H9 (cell line): Measurements from ENCODE around the gene SRP72. TPM values are rescaled to one million over a fixed set of nuclear protein-coding genes. Genes with fewer than 3 reads are reported as not detected.

Experiments used
- DNase-seq: peaks from one replicate; pipeline ENCODE4 v3.0.0-alpha.2; 2017
- H2AFZ ChIP-seq: one replicate; pipeline ENCODE4 v1.6.1; 2013; ENCODE audit warnings: mild to moderate bottlenecking, low read length, control low read depth, moderate library complexity
- H2AK5ac ChIP-seq: 2 replicates; pipeline ENCODE4 v1.6.1; 2013; ENCODE audit warnings: low read length, control low read depth, mixed read lengths; ENCODE audit not compliant: insufficient read length
- H2BK120ac ChIP-seq: one replicate; pipeline ENCODE4 v1.6.1; 2013; ENCODE audit warnings: low read depth, mild to moderate bottlenecking, low read length, control low read depth, inconsistent platforms; ENCODE audit not compliant: poor library complexity, severe bottlenecking
- H2BK12ac ChIP-seq: 2 replicates; pipeline ENCODE4 v1.6.1; 2013; ENCODE audit warnings: low read length, control low read depth, mixed read lengths, low read depth; ENCODE audit not compliant: insufficient read length
- H2BK15ac ChIP-seq: 2 replicates; pipeline ENCODE4 v1.6.1; 2013; ENCODE audit warnings: low read depth, low read length, control low read depth
- H2BK20ac ChIP-seq: one replicate; pipeline ENCODE4 v1.6.1; 2013; ENCODE audit warnings: low read depth, mild to moderate bottlenecking, low read length, control low read depth, inconsistent platforms; ENCODE audit not compliant: poor library complexity, severe bottlenecking
- H2BK5ac ChIP-seq: 2 replicates; pipeline ENCODE4 v1.6.1; 2013; ENCODE audit warnings: low read length, control low read depth, mixed read lengths; ENCODE audit not compliant: insufficient read length
- H3K14ac ChIP-seq: 2 replicates; pipeline ENCODE4 v1.6.1; 2013; ENCODE audit warnings: low read length, control low read depth; ENCODE audit not compliant: insufficient read depth
- H3K18ac ChIP-seq: 2 replicates; pipeline ENCODE4 v1.6.1; 2013; ENCODE audit warnings: low read depth, mild to moderate bottlenecking, mixed read lengths, low read length, control low read depth; ENCODE audit not compliant: insufficient read length
- H3K23ac ChIP-seq: 2 replicates; pipeline ENCODE4 v1.6.1; 2013; ENCODE audit warnings: low read length, control low read depth, mixed read lengths, low read depth; ENCODE audit not compliant: insufficient read length
- H3K23me2 ChIP-seq: 2 replicates; pipeline ENCODE4 v1.6.1; 2013; ENCODE audit warnings: low read depth, mild to moderate bottlenecking, mixed read lengths, low read length, control low read depth; ENCODE audit not compliant: insufficient read length, poor library complexity, severe bottlenecking
- H3K27ac ChIP-seq: 2 replicates; pipeline ENCODE4 v1.5.1; 2013; ENCODE audit warnings: low read length, control low read depth, mixed read lengths, low read depth; ENCODE audit not compliant: insufficient read length
- H3K27me3 ChIP-seq: 2 replicates; pipeline ENCODE4 v1.6.1; 2013; ENCODE audit warnings: low read length, control low read depth, inconsistent platforms; ENCODE audit not compliant: insufficient read depth
- H3K4ac ChIP-seq: 2 replicates; pipeline ENCODE4 v1.6.1; 2013; ENCODE audit warnings: low read depth, mild to moderate bottlenecking, control low read depth, inconsistent platforms, low read length, moderate library complexity
- H3K4me1 ChIP-seq: 2 replicates; pipeline ENCODE4 v1.6.1; 2013; ENCODE audit warnings: low read length, control low read depth, inconsistent platforms; ENCODE audit not compliant: insufficient read depth
- H3K4me2 ChIP-seq: 2 replicates; pipeline ENCODE4 v1.6.1; 2013; ENCODE audit warnings: low read length, control low read depth, mixed read lengths; ENCODE audit not compliant: insufficient read length, insufficient read depth
- H3K56ac ChIP-seq: 2 replicates; pipeline ENCODE4 v1.6.1; 2013; ENCODE audit warnings: low read depth, mild to moderate bottlenecking, mixed read lengths, low read length, control low read depth; ENCODE audit not compliant: insufficient read length
- H3K79me1 ChIP-seq: 2 replicates; pipeline ENCODE4 v1.6.1; 2013; ENCODE audit warnings: low read depth, mild to moderate bottlenecking, moderate library complexity, low read length, control low read depth, inconsistent platforms; ENCODE audit not compliant: insufficient read depth, poor library complexity, severe bottlenecking
- H3K79me2 ChIP-seq: 2 replicates; pipeline ENCODE4 v1.6.1; 2013; ENCODE audit warnings: low read length, control low read depth, inconsistent platforms; ENCODE audit not compliant: insufficient read depth
- H3K9ac ChIP-seq: 2 replicates; pipeline ENCODE4 v1.6.1; 2013; ENCODE audit warnings: low read length, control low read depth, mixed read lengths; ENCODE audit not compliant: insufficient read length; ENCODE audit errors: extremely low read depth
- H3K9me3 ChIP-seq: one replicate; pipeline ENCODE4 v1.6.1; 2013; ENCODE audit warnings: low read depth, low read length, inconsistent platforms; ENCODE audit not compliant: control insufficient read depth
- H3T11ph ChIP-seq: one replicate; pipeline ENCODE4 v1.6.1; 2013; ENCODE audit warnings: mild to moderate bottlenecking, low read length, control low read depth, inconsistent platforms
- H4K20me1 ChIP-seq: one replicate; pipeline ENCODE4 v1.6.1; 2013; ENCODE audit not compliant: control insufficient read depth, insufficient read length, insufficient read depth
- H4K5ac ChIP-seq: 2 replicates; pipeline ENCODE4 v1.6.1; 2013; ENCODE audit warnings: low read depth, mild to moderate bottlenecking, mixed read lengths, low read length, control low read depth; ENCODE audit not compliant: insufficient read length
- H4K8ac ChIP-seq: replicated peaks from 2 replicates; pipeline ENCODE4 v1.6.1; 2013; ENCODE audit warnings: low read length, control low read depth, mixed read lengths, low read depth; ENCODE audit not compliant: insufficient read length
- H4K91ac ChIP-seq: 2 replicates; pipeline ENCODE4 v1.6.1; 2013; ENCODE audit warnings: low read depth, mild to moderate bottlenecking, moderate library complexity, mixed read lengths, low read length, control low read depth; ENCODE audit not compliant: insufficient read length
- H3K27ac Mint-ChIP-seq, 3 experiments: 2 replicates in 2 of 3; 3 replicates in 1 of 3; pipeline ENCODE4 v1.8.0; 2020 to 2021; ENCODE audit warnings: mixed read lengths in 3 of 3, mild to moderate bottlenecking in 1 of 3, moderate library complexity in 1 of 3
- H3K27me3 Mint-ChIP-seq: 2 replicates; pipeline ENCODE4 v1.8.0; 2021; ENCODE audit warnings: low read depth, mild to moderate bottlenecking, moderate library complexity, mixed read lengths
- H3K36me3 Mint-ChIP-seq, 3 experiments: 2 replicates in 2 of 3; 3 replicates in 1 of 3; pipeline ENCODE4 v1.8.0; 2020 to 2021; ENCODE audit warnings: low read depth in 3 of 3, mixed read lengths in 3 of 3; ENCODE audit not compliant: insufficient read depth in 1 of 3
- H3K4me1 Mint-ChIP-seq, 2 experiments: 2 replicates each; pipeline ENCODE4 v1.8.0; 2020; ENCODE audit warnings: mixed read lengths in 2 of 2
- H3K4me3 Mint-ChIP-seq, 2 experiments: 2 replicates in 1 of 2; 3 replicates in 1 of 2; pipeline ENCODE4 v1.8.0; 2020 to 2021; ENCODE audit warnings: mild to moderate bottlenecking in 2 of 2, mixed read lengths in 2 of 2, moderate library complexity in 1 of 2
- H3K9me3 Mint-ChIP-seq, 2 experiments: 2 replicates in 1 of 2; 3 replicates in 1 of 2; pipeline ENCODE4 v1.8.0; 2020; ENCODE audit warnings: mild to moderate bottlenecking in 2 of 2, mixed read lengths in 2 of 2, moderate library complexity in 1 of 2
- CTCF ChIP-seq: fragments of 200-600 bp; sonication (generic); conservative IDR thresholded peaks from 3 replicates; pipeline ENCODE4 v1.8.0; 2021; ENCODE audit warnings: antibody characterized with exemption, mild to moderate bottlenecking
- WGBS: extraction: QIAGEN DNeasy Blood & Tissue Kit; methylation state at CpG from one replicate; pipeline ENCODE4 v1.1.7; 2013; ENCODE audit warnings: missing lambda C conversion rate, low lambda C conversion rate, mixed read lengths; ENCODE audit not compliant: insufficient read length; ENCODE audit errors: extremely low coverage; 5-methylcytosine and 5-hydroxymethylcytosine counted together
- total RNA-seq: library from RNA; stranded (reverse); gene quantifications from 2 replicates; pipeline ENCODE4 v1.2.1, GENCODE V29; 2021

The SRP72 gene
- total RNA-seq, 1 experiment from 2014 or later, result 141 TPM

- no peaks in the 10 kb centered on the region for H3K4me1 Mint-ChIP-seq
- no peaks in the 10 kb centered on the region for H3K9me3 ChIP-seq
Measured at GRCh38 chr4:56512166-56512565, 44.7 kb downstream of the SRP72 start.

More at GRCh38 chr4:56512166-56512565, 44.7 kb downstream of the SRP72 start:
- H3K23ac ChIP-seq, result no peak overlapping the region
- no peak overlapping the region for H2AK5ac ChIP-seq
- no peak overlapping the region for H3T11ph ChIP-seq
- H2BK12ac ChIP-seq, result no peak overlapping the region
- no peaks in the 10 kb centered on the region for H4K20me1 ChIP-seq
- no peak overlapping the region for H2BK120ac ChIP-seq
- no peak overlapping the region for H2AFZ ChIP-seq
- DNase-seq, result no peak
- H4K8ac ChIP-seq, result no peak overlapping the region
- no peak overlapping the region for H3K14ac ChIP-seq
- no peak for TF ChIP-seq CTCF
- no peak overlapping the region for H4K91ac ChIP-seq
- H3K4me2 ChIP-seq, result no peak overlapping the region
- Mint-ChIP-seq H3K36me3 (no peaks in the 10 kb centered on the region), H3K4me3 (no peak overlapping the region), H3K27me3 (peaks cover 15% of the 10 kb centered on the region), H3K27ac (no peak overlapping the region), H3K9me3 (no peaks in the 10 kb centered on the region)
- H3K79me1 ChIP-seq, result no peaks in the 10 kb centered on the region
- no peak overlapping the region for H2BK20ac ChIP-seq
- H2BK5ac ChIP-seq, result no peak overlapping the region
- H4K5ac ChIP-seq, result no peak overlapping the region
- H2BK15ac ChIP-seq, result no peak overlapping the region
- no CpG with 5 or more reads among the region's 1 CpG for WGBS
- H3K56ac ChIP-seq, result no peak overlapping the region
- no peaks in the 10 kb centered on the region for H3K79me2 ChIP-seq
- no peak overlapping the region for H3K4ac ChIP-seq
- no peaks in the 10 kb centered on the region for H3K27me3 ChIP-seq
- H3K18ac ChIP-seq, result no peak overlapping the region
- no peak overlapping the region for H3K9ac ChIP-seq
- no peak overlapping the region for H3K27ac ChIP-seq
- H3K4me1 ChIP-seq, result no peaks in the 10 kb centered on the region
- no peaks in the 10 kb centered on the region for H3K23me2 ChIP-seq
